Dermis blood vessel endothelial cell (primary cell): Measurements from ENCODE around the gene PARD3. TPM values are rescaled to one million over a fixed set of nuclear protein-coding genes. Genes with fewer than 3 reads are reported as not detected.

ENCODE experiments used
- DNase-seq: peaks from one replicate; pipeline ENCODE4 v3.0.0; 2010
- total RNA-seq: library from RNA; depleted of rRNA; stranded (reverse); fragments of >200 nt; gene quantifications from 2 replicates; pipeline ENCODE4 v1.2.3, GENCODE V29; 2014

Gene PARD3
- total RNA-seq, 1 donor from 2014 or later: 36.4 TPM

DNA sequence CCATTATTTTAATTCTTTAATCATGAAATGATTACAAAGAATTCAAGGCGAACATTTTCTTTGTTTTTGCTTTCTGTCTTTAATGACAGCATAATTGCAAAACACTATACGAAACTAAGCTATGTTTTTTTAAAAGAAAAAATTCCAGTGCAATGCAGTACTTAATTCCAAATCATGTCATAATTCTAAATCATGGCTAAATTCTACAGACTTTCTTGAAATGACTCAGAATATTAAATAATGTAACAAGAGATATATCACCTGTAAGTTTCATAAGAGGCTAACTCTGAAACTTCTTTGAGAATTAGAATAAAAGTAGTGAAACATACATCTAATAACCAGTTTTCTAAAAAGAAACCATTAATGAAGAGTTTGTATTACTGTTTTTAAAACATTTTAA, 671.6 kb downstream of the PARD3 start:
- no peak for DNase-seq

DNA sequence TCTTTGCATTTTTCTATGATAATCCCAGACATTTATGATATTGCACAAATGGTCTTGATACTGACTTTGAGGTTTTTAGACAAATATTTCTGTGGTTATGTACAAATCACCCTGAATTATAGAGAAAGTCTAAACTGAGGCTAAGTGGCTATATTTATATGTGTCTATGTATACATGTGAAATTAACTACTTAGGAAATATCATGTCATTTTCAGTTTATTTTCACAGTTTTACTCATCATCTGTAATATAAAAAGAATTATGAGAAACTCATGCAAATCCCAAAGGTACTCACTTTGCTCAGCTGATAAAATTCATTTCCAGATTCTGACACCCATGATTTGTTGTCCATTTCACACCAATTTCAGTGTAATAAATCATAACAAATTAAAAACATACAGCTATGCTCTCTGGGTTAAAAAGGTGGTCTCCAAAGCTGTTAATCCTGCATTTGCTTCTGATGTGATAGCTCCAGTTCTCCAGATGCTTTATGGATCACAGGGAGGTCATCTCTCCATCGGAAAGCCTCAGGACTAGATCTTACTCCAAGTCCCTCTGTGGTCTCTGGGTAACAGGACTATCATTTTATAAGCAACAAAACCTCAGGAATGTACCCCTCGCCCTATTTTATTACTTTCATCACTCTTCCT, 673.9 kb downstream of the PARD3 start:
- no peak for DNase-seq

DNA sequence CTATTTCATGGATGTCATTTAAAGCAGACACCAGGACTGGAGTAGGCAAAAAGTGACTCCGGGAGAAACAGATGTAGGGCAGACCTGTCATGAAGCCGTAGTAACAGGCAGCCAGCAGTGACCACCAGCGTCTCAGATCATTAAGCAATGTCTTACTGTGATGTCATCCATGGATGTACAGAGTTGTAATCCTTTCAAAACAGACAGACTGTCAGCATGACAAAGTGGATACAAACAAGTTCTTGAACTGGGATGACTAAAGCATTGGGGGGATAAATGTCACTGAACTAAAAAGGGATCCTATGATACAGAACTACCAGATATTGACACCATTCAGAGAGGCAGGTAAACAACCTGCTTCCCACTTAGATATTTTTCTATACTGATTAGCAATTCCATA, 675.5 kb downstream of the PARD3 start:
- DNase-seq: no peak

DNA sequence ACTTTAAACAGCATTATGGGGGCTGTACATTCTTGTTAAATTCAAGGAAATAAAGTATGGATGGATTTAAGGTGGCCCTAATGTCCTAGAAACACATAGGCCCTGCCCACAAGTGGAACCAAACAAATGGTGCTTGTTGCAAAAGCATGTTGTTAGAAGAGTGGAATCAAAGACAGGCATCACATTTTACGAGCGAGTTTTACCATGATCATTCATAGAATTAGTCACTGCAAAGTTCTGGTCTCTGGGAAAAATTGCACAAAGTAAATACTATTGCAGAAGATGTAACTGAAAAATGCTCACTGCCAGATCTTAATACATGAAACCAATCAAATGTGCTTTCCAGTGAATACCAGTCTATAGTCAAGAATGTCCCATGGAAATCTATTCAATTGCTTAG, 677.1 kb downstream of the PARD3 start:
- no peak for DNase-seq

DNA sequence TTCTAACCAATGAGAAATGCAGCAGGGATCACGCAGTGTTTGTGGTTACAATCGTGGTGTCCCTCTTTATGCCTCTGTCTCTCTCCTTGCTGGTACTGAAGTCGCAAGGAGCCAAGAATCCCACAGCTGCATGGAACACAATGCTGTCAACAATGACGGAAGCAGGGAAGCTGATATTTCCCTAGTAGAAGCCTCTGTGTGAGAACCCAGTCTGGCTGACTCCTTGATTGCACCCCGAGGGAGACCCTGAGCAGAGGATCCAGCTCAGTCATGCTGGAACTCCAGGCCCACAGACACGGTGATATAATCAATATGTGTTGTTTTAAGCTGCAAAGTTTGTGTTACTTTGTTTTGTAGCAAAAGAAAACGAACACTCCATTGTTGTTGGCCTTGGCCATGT, 677.9 kb downstream of the PARD3 start:
- DNase-seq: no peak

DNA sequence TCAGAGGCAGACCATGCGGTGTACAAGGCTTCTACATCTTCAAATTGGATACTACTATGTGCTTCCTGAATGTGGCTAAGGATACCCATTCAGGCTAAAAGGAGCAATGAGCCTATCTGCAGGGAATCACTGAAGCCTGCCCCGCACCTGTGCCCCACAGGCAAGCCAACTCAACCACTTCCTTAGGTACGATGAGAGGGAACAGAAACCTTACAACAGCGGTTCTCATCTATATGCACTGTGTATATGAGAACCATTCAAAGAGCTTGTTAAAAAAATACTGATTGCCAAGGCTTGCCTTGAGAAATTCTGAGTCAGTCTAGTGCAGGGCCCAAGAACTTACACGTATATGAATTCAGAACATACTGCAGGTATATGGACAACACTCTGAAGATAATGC, 679.6 kb downstream of the PARD3 start:
- DNase-seq: no peak

DNA sequence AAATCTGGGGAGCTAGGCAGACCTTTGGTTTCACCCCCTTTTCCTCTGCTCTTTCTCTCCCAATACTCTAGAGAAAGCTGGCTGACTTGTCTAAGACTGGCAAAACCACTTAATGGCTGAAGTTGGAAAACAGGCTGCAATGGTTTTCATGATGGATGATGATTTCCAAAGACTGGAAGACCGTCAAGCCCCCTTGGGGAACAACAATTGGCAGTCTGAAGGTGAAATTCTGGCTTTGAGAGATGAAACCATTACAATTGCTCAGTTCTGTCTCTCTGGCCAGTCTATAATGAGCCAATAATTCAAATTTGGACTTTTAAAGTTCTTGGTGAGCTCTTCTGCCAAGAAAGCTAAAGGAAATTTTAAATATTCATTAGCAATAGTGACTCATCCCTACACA, 680.5 kb downstream of the PARD3 start:
- no peak for DNase-seq

DNA sequence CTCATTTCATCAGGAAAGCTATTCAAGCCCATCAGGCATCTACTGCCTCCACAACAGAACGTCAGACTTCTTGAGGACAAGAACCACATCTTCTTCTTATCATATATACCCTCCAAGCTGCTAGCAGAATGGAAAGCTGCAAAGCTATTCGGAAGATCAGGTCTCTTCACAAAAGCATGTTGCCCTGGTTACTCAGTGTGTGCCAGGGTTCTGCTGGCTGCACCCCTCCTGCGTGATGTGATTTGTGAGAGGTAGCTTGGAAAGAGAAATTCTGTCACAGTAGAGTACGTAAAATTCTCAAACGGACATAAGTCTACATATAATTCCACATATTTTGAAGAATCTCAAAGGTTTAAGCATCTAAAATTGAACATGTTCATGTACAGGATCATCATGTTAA, 681.7 kb downstream of the PARD3 start:
- DNase-seq: no peak

DNA sequence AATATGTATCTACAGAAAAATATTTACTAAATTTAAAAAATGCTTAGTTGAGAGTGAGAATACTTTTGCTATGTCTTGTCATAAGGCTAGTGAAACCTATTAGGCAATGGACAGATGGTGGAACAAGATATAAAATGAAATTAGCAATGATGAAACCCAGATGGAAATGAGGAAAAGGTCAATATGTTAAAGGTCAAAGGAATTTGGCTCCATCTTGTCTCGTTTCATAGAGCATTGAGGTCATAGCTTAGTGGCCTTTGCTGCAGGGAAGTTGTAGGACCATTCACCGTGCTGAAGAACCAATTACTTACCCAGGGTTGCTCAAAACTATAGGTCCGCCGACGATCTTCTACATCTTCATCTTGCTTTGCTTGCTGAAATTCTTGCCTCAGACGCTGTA, 683.9 kb downstream of the PARD3 start:
- no peak for DNase-seq

DNA sequence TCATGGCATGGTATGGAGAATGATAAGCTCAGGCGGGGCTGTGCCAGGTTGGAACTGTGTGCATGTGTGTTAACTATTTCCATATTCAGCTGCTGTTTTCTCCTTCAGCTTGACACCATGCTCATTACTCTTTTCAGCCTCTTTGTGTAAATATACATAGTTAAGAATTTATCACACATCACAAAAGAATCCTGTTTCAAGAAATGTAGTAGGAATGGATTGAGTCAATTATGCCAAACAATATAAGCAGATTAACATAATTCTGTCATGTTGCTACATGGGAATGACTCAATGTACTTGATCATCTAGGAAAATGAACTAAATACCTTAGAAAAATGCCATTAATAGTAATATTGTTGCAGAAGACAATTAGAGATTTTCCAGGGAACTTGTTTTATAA, 687.4 kb downstream of the PARD3 start:
- no peak for DNase-seq

DNA sequence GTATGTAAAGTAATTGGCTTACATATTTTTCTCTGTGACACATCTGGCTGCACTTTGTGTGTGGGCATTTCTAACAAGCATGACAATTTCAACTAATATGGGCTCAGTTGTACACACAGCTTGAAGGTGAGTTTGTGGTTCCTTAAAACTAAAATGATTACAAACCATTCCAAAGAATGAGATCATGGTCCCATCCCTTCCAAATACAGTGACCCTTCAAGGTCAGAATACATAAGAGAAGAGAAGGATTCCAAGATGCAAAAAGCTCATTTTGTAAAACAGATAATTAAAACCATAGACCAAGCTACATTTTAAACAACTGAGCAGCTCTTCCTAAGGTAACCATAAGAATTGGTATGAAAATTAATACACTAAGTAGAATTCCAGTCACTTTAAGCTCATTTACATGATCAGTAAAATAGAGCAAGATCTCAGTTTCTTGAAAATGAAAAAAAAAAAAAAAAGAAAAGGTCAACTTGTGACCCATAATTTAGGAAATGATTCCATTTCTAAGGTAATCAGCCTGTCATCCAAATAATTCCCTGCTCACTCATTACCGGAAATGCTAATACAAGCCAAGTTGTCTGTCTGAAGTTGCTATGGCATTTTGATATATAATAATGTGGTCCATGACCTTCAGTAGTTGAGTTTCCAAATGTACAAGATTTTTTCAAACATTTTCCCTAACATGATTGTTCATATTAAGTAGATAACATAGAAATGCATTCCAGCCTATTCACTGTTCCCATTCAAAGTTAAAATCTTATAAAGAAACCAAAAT, 688.5 kb downstream of the PARD3 start:
- peak; percentile 18 for DNase-seq

DNA sequence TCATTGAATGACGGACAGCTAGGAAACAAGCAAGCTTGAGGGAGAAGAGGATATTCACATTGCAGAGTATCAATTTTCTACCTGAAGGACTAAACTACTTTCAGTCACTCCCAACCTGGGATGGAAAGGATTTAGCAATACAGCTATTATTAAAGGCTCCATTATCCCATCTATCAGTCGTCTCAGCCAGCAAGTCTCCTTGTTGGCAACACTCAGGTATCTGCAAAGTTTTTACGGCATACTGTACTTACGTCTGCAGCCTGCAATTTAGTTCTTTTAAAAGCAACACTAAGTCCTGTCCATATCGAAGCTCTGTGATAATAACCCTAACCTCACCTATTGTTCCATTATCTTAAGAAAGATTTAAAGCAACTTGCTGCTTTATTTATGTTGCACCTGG, 689.4 kb downstream of the PARD3 start:
- DNase-seq: no peak

DNA sequence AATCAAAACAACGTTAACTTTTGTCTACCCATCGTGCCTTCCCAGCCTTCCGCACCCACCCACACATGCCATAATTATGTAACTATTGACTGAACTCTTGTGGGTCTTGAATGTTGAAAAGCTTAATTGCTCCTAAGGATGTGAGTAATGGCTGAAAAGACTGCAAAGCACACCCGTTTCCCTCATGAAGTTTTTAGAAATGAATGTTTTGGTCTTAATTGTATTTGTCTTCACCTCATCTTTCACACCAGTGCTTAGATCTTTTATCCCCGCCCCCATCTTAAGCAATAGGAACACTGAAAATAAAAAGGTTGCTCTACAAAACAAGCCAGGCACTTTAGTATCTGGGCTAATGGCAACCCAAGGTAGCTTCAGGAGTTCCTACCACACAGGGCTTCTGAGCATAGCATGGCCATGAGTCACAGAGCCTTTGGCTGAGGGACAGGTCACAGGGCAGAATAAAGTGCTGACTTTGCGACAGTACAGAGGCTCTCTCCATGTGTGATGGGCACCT, 690.5 kb downstream of the PARD3 start:
- peak; percentile 67 for DNase-seq

DNA sequence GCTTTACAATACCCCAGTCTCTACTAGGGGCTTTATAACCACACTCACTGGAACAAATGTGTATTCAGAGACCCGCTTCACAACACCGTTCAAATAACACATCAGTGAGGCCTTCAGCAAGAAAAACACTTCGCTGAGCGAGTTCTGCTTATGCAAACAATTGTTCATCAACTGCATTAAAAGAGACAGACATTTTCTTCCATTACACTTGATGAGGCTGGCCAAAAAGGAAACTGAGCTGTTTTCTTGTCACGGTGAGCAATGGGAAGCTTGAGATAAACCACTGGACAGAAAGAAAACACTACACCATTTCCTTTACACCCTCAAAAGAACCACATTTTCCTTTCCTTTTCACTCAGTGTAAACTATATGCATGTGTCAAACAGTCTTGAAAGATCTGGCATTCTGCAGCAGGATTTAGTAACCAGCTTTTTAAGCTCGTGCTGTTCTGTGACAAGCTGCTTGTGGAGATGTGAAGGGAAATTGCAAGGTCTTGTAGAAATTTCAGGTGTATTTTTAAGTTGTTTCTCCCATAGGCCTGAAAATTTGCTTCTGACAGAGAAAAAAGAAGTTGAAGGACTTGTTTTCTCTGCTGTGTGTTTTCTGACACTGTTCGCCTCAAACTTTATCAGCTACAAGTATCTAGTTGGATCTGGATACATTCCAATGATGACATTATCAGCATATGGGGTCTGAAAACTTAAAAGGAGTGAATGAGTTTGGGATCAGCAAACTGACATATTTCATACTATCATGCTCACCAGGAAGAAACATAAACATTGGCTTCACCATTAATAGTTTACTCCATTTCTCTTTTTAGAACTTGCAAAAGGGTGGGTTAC, 693.1 kb downstream of the PARD3 start:
- peak; percentile 81 for DNase-seq

DNA sequence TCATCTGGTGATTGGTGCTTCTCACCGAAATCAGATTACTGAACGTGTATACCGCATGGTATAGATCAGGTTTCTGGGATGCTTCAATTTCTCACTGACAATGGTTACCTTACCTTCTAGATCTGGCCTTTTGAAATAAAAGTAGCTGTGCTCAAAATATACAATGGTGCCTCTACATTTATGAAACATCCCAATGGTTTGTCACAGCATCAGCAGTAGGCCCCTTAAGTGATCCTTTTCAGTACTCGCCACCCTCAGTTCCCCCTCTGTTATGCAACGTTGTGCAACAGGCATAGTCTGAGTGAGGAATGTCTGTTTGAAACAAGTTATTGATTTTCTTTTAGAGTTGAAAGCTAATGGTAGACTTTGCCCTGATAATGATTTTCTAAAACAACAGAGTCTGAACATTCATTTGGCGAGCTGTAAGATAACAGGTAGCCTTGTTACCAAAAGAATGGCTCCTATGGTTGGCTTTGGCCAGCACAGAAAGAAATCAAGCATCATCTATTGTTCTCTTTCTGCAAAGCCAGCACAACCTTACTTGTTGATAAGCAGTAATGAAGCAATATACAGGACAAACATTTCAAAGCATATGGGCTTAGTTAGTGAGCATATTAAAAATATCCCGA, 693.9 kb downstream of the PARD3 start:
- no peak for DNase-seq

DNA sequence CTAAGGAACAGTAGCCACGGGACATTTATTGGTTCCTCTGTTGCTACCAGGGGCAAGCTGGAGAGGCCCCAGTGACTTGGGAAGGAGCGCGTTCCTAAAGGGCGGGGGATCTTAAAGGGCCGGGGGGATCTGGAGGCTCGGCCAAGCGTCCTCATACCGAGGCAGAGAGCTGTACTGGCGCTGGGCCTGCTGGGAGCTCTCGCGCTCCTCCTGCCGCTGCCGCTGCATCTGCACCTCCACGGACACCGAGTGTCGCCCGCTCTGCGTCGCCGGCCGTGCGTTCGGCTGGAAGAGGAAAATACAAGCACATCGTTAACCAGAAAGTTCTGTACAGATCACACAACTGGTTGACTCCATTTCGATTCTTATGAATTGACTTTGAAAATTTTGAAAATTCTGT, 695.6 kb downstream of the PARD3 start:
- no peak for DNase-seq

DNA sequence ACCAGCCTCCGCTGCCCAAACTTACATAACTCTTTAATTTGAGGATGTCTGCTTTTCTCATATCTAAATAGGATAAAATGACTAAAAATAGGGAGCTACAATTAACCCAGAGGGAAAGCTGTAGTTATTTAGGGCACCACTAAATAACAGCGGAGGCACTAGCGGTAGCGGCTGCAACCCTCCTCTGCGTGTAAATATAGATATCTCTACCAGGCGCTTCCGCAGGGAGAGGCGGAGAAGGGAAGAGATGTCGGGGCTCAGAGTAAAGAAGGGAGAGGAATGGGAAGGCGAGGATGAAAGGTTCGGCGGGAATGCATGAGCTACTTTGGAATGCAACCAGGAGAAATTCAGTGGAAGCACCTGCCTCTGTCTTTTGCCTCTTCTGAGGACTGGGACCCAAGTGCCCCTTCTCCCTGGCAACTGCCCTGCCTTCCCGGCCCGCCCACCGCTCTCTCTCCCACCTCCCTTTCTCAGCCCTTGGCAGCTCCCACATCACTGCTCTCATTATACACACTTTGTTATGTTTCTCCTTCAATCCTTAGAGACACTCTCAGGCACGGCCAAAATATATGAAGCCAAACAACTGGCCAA, 698.3 kb downstream of the PARD3 start:
- DNase-seq: no peak

DNA sequence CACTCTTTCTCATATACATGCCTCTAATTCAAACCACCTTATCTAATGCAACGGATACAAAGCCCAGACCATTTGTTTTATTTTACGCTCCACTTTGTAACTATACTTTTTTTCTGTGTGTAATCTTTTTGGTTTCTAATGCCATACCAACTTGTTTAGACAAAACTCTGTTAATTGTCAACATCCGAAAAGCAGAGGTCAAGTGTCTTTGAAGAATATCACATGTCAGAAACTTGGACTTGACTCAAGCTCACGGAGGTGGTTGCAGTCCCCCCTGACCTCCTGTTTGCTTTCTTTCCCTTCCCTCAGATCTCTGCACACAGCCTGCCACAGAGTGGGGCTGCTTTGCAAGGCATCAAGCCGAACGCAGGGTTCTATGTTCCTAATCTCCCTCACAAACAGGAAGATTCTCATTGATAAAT, 698.9 kb downstream of the PARD3 start:
- no peak for DNase-seq

DNA sequence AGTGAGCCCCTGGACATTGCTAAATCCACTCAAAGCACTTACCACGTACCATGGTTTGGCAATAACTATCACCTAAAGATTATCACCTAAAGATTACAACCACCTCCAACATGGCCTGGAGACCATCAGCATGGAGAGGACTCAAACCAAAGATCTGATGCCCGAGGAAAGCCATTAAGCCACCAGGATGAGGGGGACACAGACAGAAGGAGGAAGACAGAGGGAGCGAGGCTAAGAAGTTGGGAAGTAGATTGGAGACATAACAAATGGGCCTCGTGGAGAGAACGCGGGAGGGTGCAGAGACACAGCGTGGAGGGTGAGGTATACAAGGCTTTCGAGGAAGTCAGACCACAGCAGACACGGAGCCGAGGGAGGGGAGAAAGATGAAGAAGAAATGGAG, 700.2 kb downstream of the PARD3 start:
- no peak for DNase-seq

DNA sequence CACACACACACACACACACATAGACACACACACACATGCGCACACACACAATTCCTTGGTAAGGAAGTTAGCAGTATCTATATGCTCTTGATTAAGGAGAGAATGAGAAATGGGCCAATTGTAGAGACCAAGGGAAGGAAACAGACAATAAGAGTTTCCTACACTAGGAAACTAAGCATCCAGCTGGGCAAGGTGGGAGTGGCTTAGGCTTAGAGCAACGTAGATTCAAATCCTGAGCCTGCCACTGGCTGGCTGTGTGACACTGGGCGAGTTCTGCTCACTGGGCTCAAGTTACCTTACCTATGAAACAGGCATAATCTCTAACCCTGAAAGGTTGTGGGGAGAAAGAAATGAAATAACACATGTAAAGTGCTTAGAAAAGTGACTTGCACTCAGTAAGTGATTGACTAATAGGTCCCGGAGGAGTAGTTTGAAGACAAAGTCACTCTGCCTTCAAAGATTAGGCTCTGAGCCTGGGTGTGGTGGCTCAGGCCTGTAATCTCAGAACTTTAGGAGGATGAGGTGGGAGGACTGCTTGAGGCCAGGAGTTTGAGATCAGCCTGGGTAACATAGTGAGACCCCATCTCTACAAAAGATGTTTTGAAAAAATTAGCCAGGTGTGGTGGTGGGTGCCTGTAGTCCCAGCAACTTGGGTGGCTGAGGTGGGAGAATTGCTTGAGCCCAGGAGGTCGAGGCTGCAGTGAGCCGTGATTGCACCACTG, 701.4 kb downstream of the PARD3 start:
- peak; percentile 50 for DNase-seq

DNA sequence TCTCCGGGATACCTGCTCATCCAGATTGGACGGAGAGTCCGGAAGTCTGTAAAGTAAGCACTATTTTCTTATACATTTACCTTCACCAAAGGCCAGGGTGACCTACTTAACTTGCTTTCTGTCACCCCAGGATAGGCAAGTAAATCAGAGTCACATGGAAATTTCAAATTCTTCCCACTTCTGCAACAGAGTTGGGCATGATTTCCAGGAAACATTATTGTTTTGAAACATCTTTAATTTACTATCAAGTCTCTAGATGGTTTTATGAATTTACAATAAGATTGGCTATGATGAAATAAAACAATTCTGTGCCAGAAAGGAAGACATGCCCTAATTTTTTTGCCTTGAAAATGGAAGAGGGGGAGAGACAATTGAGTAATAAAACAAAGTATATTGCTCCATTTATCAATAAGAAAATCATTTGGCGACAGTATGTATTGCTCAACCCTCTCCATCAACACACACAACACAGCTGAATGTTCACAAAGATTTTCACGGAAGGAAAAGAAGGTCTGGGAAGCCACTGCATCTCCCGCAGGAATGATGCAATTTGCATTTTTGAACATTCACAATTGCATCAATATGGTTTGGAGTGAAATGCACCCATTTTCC, 702.8 kb downstream of the PARD3 start:
- DNase-seq: no peak
